ENCODE results near the gene MEIS1.
A peak's percentile ranks its signal among the peaks of the same experiment; 100 is the strongest.
"Not testable (repeated sequence)": the region's sequence is repeated elsewhere in the genome, so short reads cannot be mapped to it uniquely, and the experiment has no call there.

MEIS1 gene

GRCh38 chr2:66434679-66435548, at the start of gene MEIS1:
TSS of gene MEIS1 (plus strand) at chr2:66435125. CDS start at chr2:66435857, 732 bp downstream.
- peak; percentile 95 for DNase-seq (ENCODE audit: low read depth, low spot score)

- no peak for DNase-seq (ENCODE audit: low read depth, low spot score)
These were observed 47.7 kb upstream of the MEIS1 start for GRCh38 chr2:66387016-66387753.

GRCh38 chr2:66389651-66390131, 45.2 kb upstream of the MEIS1 start:
- DNase-seq (ENCODE audit: low read depth, low spot score) = no peak

- no peak for DNase-seq (ENCODE audit: low read depth, low spot score)
These were observed 44.8 kb upstream of the MEIS1 start for GRCh38 chr2:66390152-66390551.

- no peak for DNase-seq (ENCODE audit: low read depth, low spot score)
These were observed 44.1 kb upstream of the MEIS1 start for GRCh38 chr2:66390811-66391210.

- not testable (repeated sequence) for DNase-seq (ENCODE audit: low read depth, low spot score)
These were observed 43.7 kb upstream of the MEIS1 start for GRCh38 chr2:66391240-66391639.

GRCh38 chr2:66405473-66405872, 29.5 kb upstream of the MEIS1 start:
- DNase-seq (ENCODE audit: low read depth, low spot score) = no peak

GRCh38 chr2:66408905-66409304, 26.0 kb upstream of the MEIS1 start:
- no peak for DNase-seq (ENCODE audit: low read depth, low spot score)

- DNase-seq (ENCODE audit: low read depth, low spot score) = no peak
These were observed 22.1 kb upstream of the MEIS1 start for GRCh38 chr2:66412874-66413273.

- DNase-seq (ENCODE audit: low read depth, low spot score) = no peak
These were observed 20.0 kb upstream of the MEIS1 start for GRCh38 chr2:66414896-66415295.

- DNase-seq (ENCODE audit: low read depth, low spot score) = no peak
These were observed 16.5 kb upstream of the MEIS1 start for GRCh38 chr2:66418381-66418780.

GRCh38 chr2:66421612-66422011, 13.3 kb upstream of the MEIS1 start:
- no peak for DNase-seq (ENCODE audit: low read depth, low spot score)

- DNase-seq (ENCODE audit: low read depth, low spot score) = no peak
These were observed 11.4 kb upstream of the MEIS1 start for GRCh38 chr2:66423391-66424124.

- peak; percentile 2 for DNase-seq (ENCODE audit: low read depth, low spot score)
These were observed 8.4 kb upstream of the MEIS1 start for GRCh38 chr2:66426244-66427111.

- no peak for DNase-seq (ENCODE audit: low read depth, low spot score)
These were observed 7.6 kb upstream of the MEIS1 start for GRCh38 chr2:66427300-66427699.

GRCh38 chr2:66428986-66429612, 5.8 kb upstream of the MEIS1 start:
- peak; percentile 69 for DNase-seq (ENCODE audit: low read depth, low spot score)

- DNase-seq (ENCODE audit: low read depth, low spot score) = no peak
These were observed 5.0 kb upstream of the MEIS1 start for GRCh38 chr2:66429693-66430504.

GRCh38 chr2:66430505-66431273, 4.2 kb upstream of the MEIS1 start:
- DNase-seq (ENCODE audit: low read depth, low spot score) = no peak

GRCh38 chr2:66431274-66431642, 3.7 kb upstream of the MEIS1 start:
- DNase-seq (ENCODE audit: low read depth, low spot score) = no peak

All from astrocyte of the hippocampus (primary cell).